Gastroesophageal sphincter (tissue), 4 donors: Measurements from ENCODE around the gene PILRB. TPM values are rescaled to one million over a fixed set of nuclear protein-coding genes. Genes with fewer than 3 reads are reported as not detected.
"Not testable (repeated sequence)": the region's sequence is repeated elsewhere in the genome, so short reads cannot be mapped to it uniquely, and the experiment has no call there.

Experiments used
- ATAC-seq: fragments of 150-250 bp; one replicate; pipeline ENCODE4 v1.9.1; 2016; ENCODE audit warnings: mild to moderate bottlenecking, moderate library complexity
- H3K27ac ChIP-seq, 4 donors: fragments of 200-600 bp; sonication (generic) in 3 of 4; 1 replicate in 3 of 4; 2 replicates in 1 of 4; pipeline ENCODE4 v1.5.1; 2016 to 2019
- H3K27me3 ChIP-seq: fragments of 200-600 bp; sonication (generic); one replicate; pipeline ENCODE4 v1.5.1; 2019
- H3K36me3 ChIP-seq, 2 donors: fragments of 200-600 bp; sonication (generic); one replicate each; pipeline ENCODE4 v1.5.1; 2019; ENCODE audit warnings: control low read depth in 1 of 2
- H3K4me1 ChIP-seq, 3 donors: fragments of 200-600 bp; sonication (generic); 1 replicate in 2 of 3; 2 replicates in 1 of 3; pipeline ENCODE4 v1.5.1; 2016 to 2019; ENCODE audit warnings: control low read depth in 2 of 3
- H3K4me3 ChIP-seq, 2 donors: fragments of 200-600 bp; sonication (generic); one replicate each; pipeline ENCODE4 v1.5.1; 2019; ENCODE audit warnings: mild to moderate bottlenecking in 1 of 2, moderate library complexity in 1 of 2
- H3K9me3 ChIP-seq, 3 donors: fragments of 200-600 bp; sonication (generic); one replicate each; pipeline ENCODE4 v1.5.1; 2017 to 2019; ENCODE audit warnings: control low read depth in 2 of 3
- CTCF ChIP-seq, 4 experiments: fragments of 200-600 bp in 2 of 4; fragments of 450-650 bp in 2 of 4; sonication (generic) in 1 of 4; IDR thresholded peaks; one replicate each; pipeline ENCODE4 v1.5.1; 2017 to 2019; ENCODE audit warnings: antibody characterized with exemption in 4 of 4, mild to moderate bottlenecking in 2 of 4, moderate library complexity in 2 of 4
- EP300 ChIP-seq: sonication (generic); formaldehyde crosslinking; IDR thresholded peaks from one replicate; pipeline ENCODE4 v1.6.1; 2017; ENCODE audit warnings: antibody characterized with exemption, mild to moderate bottlenecking
- POLR2A ChIP-seq, 2 donors: fragments of 450-650 bp; IDR thresholded peaks; one replicate each; pipeline ENCODE4 v1.6.1; 2017; ENCODE audit warnings: antibody characterized with exemption in 2 of 2, mild to moderate bottlenecking in 2 of 2, moderate library complexity in 1 of 2
- POLR2AphosphoS5 ChIP-seq: sonication (generic); formaldehyde crosslinking; IDR thresholded peaks from one replicate; pipeline ENCODE4 v1.6.1; 2017; ENCODE audit warnings: antibody characterized with exemption
- WGBS, 2 donors: methylation state at CpG; one replicate each; pipeline ENCODE4 v1.1.5; 2018; ENCODE audit warnings: low coverage in 1 of 2; 5-methylcytosine and 5-hydroxymethylcytosine counted together
- total RNA-seq, 4 donors: library from RNA; depleted of rRNA; stranded (reverse); fragments of >200 nt; gene quantifications; one replicate each; pipeline ENCODE4 v1.1.0, GENCODE V29; 2016

PILRB gene
- total RNA-seq, 4 donors from 2014 or later: 11.8 to 61.8 (median 24.2) TPM

- Histone ChIP-seq H3K36me3 (peaks cover 0 to 41% of the 10 kb centered on the region in 2 donors), H3K27ac (peak overlapping the region in 1 of 4 donors; percentile 56), H3K27me3 (no peaks in the 10 kb centered on the region), H3K4me1 (peaks cover 0 to 22% (median 8%) of the 10 kb centered on the region in 3 donors), H3K9me3 (no peaks in the 10 kb centered on the region), H3K4me3 (no peak overlapping the region)
- no peak for TF ChIP-seq POLR2AphosphoS5
- ATAC-seq: no peak
- 60 to 81% methylated on average over 1 to 6 of the region's 6 CpGs for WGBS, 2 donors
Measured at GRCh38 chr7:100370746-100371145, 12.8 kb downstream of the PILRB start.

- TF ChIP-seq EP300: no peak
- no peak for TF ChIP-seq POLR2AphosphoS5
- no peak for TF ChIP-seq CTCF (IDR thresholded peaks at IDR 0.05)
- no peak for TF ChIP-seq POLR2A (IDR thresholded peaks at IDR 0.05)
- H3K9me3 ChIP-seq: no peaks in the 10 kb centered on the region
- peaks cover 0 to 41% of the 10 kb centered on the region in 2 donors for H3K36me3 ChIP-seq
- WGBS, 2 donors: 67 to 83% methylated on average over 2 to 3 of the region's 7 CpGs
- H3K4me1 ChIP-seq: peaks cover 0 to 22% (median 8%) of the 10 kb centered on the region in 3 donors
- no peak overlapping the region for H3K4me3 ChIP-seq
- H3K27ac ChIP-seq: peak overlapping the region in 1 of 4 donors; percentile 14
- H3K27me3 ChIP-seq: no peaks in the 10 kb centered on the region
- ATAC-seq: no peak
Measured at GRCh38 chr7:100371561-100372171, 13.7 kb downstream of the PILRB start.

GRCh38 chr7:100372256-100372655 is 14.3 kb downstream of the PILRB start:
- Histone ChIP-seq H3K27ac (peak overlapping the region in 3 of 4 donors; percentile 27 to 51 (median 39)), H3K9me3 (no peaks in the 10 kb centered on the region), H3K4me3 (no peak overlapping the region), H3K27me3 (no peaks in the 10 kb centered on the region), H3K36me3 (peaks cover 0 to 35% of the 10 kb centered on the region in 2 donors), H3K4me1 (peaks cover 0 to 22% (median 8%) of the 10 kb centered on the region in 3 donors)
- peak; percentile 40 for ATAC-seq
- TF ChIP-seq POLR2A (IDR thresholded peaks at IDR 0.05) (no peak), CTCF (IDR thresholded peaks at IDR 0.05) (no peak), POLR2AphosphoS5 (no peak), EP300 (no peak)
- 0% methylated on average over 1 of the region's 8 CpGs; no CpG with 5 or more reads in 1 of the 2 donors for WGBS, 2 donors

- no peak for ATAC-seq
- WGBS, 2 donors: no CpG with 5 or more reads among the region's 6 CpGs
- Histone ChIP-seq H3K4me1 (peaks cover 0 to 22% (median 8%) of the 10 kb centered on the region in 3 donors), H3K27me3 (no peaks in the 10 kb centered on the region), H3K9me3 (no peaks in the 10 kb centered on the region), H3K4me3 (no peak overlapping the region), H3K27ac (peak overlapping the region in 3 of 4 donors; percentile 27 to 51 (median 39)), H3K36me3 (peaks cover 0 to 30% of the 10 kb centered on the region in 2 donors)
- no peak for TF ChIP-seq POLR2AphosphoS5
- TF ChIP-seq POLR2A (IDR thresholded peaks at IDR 0.05): no peak
- TF ChIP-seq CTCF (IDR thresholded peaks at IDR 0.05): no peak
- TF ChIP-seq EP300: no peak
Measured at GRCh38 chr7:100372694-100373093, 14.8 kb downstream of the PILRB start.

- peak; percentile 50 for ATAC-seq
- Histone ChIP-seq H3K36me3 (peaks cover 0 to 24% of the 10 kb centered on the region in 2 donors), H3K4me3 (peak within 1 kb of the TSS in 1 of 2 donors; percentile 22), H3K27me3 (no peaks in the 10 kb centered on the region), H3K4me1 (peaks cover 0 to 22% (median 8%) of the 10 kb centered on the region in 3 donors), H3K9me3 (no peaks in the 10 kb centered on the region), H3K27ac (peak within 1 kb of the TSS in 3 of 4 donors; percentile 27 to 51 (median 39))
- TF ChIP-seq EP300 (no peak), POLR2AphosphoS5 (no peak), CTCF (IDR thresholded peaks at IDR 0.05) (no peak), POLR2A (IDR thresholded peaks at IDR 0.05) (no peak)
- 0% methylated on average over 4 of the region's 12 CpGs; no CpG with 5 or more reads in 1 of the 2 donors for WGBS, 2 donors
Measured at GRCh38 chr7:100373261-100373831, 15.4 kb downstream of the PILRB start, which contains the start of gene PILRA. Gene PILRA, plus strand, starts transcription at chr7:100373487. Its CDS starts 170 bp downstream, at chr7:100373657.

- WGBS, 2 donors: 60 to 84% methylated on average over 2 to 6 of the region's 15 CpGs
- ATAC-seq: not testable (repeated sequence)
Measured at GRCh38 chr7:100373870-100374598, 16.1 kb downstream of the PILRB start.

More at GRCh38 chr7:100373870-100374598, 16.1 kb downstream of the PILRB start:
- peak overlapping the region in 2 of 4 donors; percentile 39 to 51 for H3K27ac ChIP-seq
- peaks cover 0 to 17% of the 10 kb centered on the region in 2 donors for H3K36me3 ChIP-seq
- peaks cover 0 to 22% (median 8%) of the 10 kb centered on the region in 3 donors for H3K4me1 ChIP-seq
- H3K9me3 ChIP-seq, H3K27me3 ChIP-seq: not testable (repeated sequence)
- peak overlapping the region in 1 of 2 donors; percentile 22 for H3K4me3 ChIP-seq
